Right renal pelvis (tissue), 4 donors: Measurements from ENCODE around the gene DKK3. TPM values are rescaled to one million over a fixed set of nuclear protein-coding genes. Genes with fewer than 3 reads are reported as not detected.

Experiments
- DNase-seq, 4 donors: peaks; one replicate each; pipeline ENCODE4 v3.0.0-alpha.2; 2013; ENCODE audit warnings: low read depth in 4 of 4, low spot score in 3 of 4, missing footprints in 1 of 4
- polyA plus RNA-seq, 4 donors: library from polyadenylated mRNA; unstranded; fragments of 120-200 nt; gene quantifications; one replicate each; pipeline ENCODE4 v1.2.1, GENCODE V29; 2013; ENCODE audit not compliant: insufficient read length in 4 of 4

Gene DKK3
- polyA plus RNA-seq, 4 donors = 71.7 to 80.8 (median 75.5) TPM

GRCh38 chr11:11952036-11952435 is 56.4 kb downstream of the DKK3 start:
- no peak for DNase-seq

- no peak for DNase-seq
Measured at GRCh38 chr11:11949482-11949881, 58.9 kb downstream of the DKK3 start.

GRCh38 chr11:11948242-11948947 is 60.0 kb downstream of the DKK3 start:
- DNase-seq = no peak

GRCh38 chr11:11947825-11948224 is 60.6 kb downstream of the DKK3 start:
- no peak for DNase-seq

GRCh38 chr11:11946878-11947277 is 61.5 kb downstream of the DKK3 start:
- no peak for DNase-seq

- no peak for DNase-seq
Measured at GRCh38 chr11:11946180-11946579, 62.2 kb downstream of the DKK3 start.

- no peak for DNase-seq
Measured at GRCh38 chr11:11944444-11944843, 64.0 kb downstream of the DKK3 start.

- DNase-seq = no peak
Measured at GRCh38 chr11:11942668-11943067, 65.8 kb downstream of the DKK3 start.

GRCh38 chr11:11940551-11940950 is 67.9 kb downstream of the DKK3 start:
- no peak for DNase-seq

GRCh38 chr11:11937957-11938356 is 70.5 kb downstream of the DKK3 start:
- DNase-seq = no peak

GRCh38 chr11:11937433-11937832 is 71.0 kb downstream of the DKK3 start:
- no peak for DNase-seq

GRCh38 chr11:11935536-11935935 is 72.9 kb downstream of the DKK3 start:
- DNase-seq = no peak

- peak; percentile 8 to 23 (median 16) for DNase-seq
Measured at GRCh38 chr11:11931461-11932055, 76.9 kb downstream of the DKK3 start.

- DNase-seq = no peak
Measured at GRCh38 chr11:11929920-11930319, 78.5 kb downstream of the DKK3 start.

- no peak for DNase-seq
Measured at GRCh38 chr11:11923828-11924227, 84.6 kb downstream of the DKK3 start.

GRCh38 chr11:11916981-11917399 is 91.4 kb downstream of the DKK3 start:
- no peak for DNase-seq

GRCh38 chr11:11915625-11916024 is 92.8 kb downstream of the DKK3 start:
- no peak for DNase-seq

GRCh38 chr11:11913395-11913794 is 95.0 kb downstream of the DKK3 start:
- no peak for DNase-seq
